ENCODE data around the gene NDUFB8.

NDUFB8 gene

GRCh38 chr10:100535715-100536353 is 6.2 kb upstream of the NDUFB8 start, which contains the start of gene HIF1AN:
TSS of gene HIF1AN (plus strand) at chr10:100535943. CDS start at chr10:100535959, 16 bp downstream.
- DNase-seq = peak; percentile 95 to 99 (median 98)

GRCh38 chr10:100535338-100535714 is 5.7 kb upstream of the NDUFB8 start:
- DNase-seq = no peak

- DNase-seq = no peak
These were observed 5.1 kb upstream of the NDUFB8 start for GRCh38 chr10:100534726-100535125.

- no peak for DNase-seq
These were observed 2.1 kb upstream of the NDUFB8 start for GRCh38 chr10:100531761-100532160.

GRCh38 chr10:100528921-100529474 is 673 bp downstream of the NDUFB8 start:
- DNase-seq = peak; percentile 24 to 43 (median 30)

GRCh38 chr10:100528123-100528886 is 1.4 kb downstream of the NDUFB8 start:
- DNase-seq = peak; percentile 18 to 46 (median 35)

GRCh38 chr10:100524638-100525037 is 5.0 kb downstream of the NDUFB8 start:
- DNase-seq = no peak

GRCh38 chr10:100524206-100524605 is 5.5 kb downstream of the NDUFB8 start:
- DNase-seq = no peak

- DNase-seq = no peak
These were observed 6.7 kb downstream of the NDUFB8 start for GRCh38 chr10:100522945-100523344.

- DNase-seq = no peak
These were observed 7.4 kb downstream of the NDUFB8 start for GRCh38 chr10:100522107-100522801.

- no peak for DNase-seq
These were observed 8.9 kb downstream of the NDUFB8 start for GRCh38 chr10:100520811-100521210.

- no peak for DNase-seq
These were observed 10.2 kb downstream of the NDUFB8 start, which contains the start of gene SEC31B for GRCh38 chr10:100519311-100520051. TSS of gene SEC31B (minus strand) at chr10:100519861. CDS start at chr10:100516952, 2,909 bp downstream.

- DNase-seq = peak; percentile 78 to 80 (median 79)
These were observed 10.9 kb downstream of the NDUFB8 start for GRCh38 chr10:100518761-100519241.

GRCh38 chr10:100516847-100517246 is 12.8 kb downstream of the NDUFB8 start:
- DNase-seq = no peak

GRCh38 chr10:100515612-100516011 is 14.1 kb downstream of the NDUFB8 start:
- DNase-seq = no peak

GRCh38 chr10:100510533-100511308 is 18.9 kb downstream of the NDUFB8 start:
- no peak for DNase-seq

- no peak for DNase-seq
These were observed 20.3 kb downstream of the NDUFB8 start for GRCh38 chr10:100509241-100509840.

- DNase-seq = peak; percentile 60 to 65 (median 62)
These were observed 20.9 kb downstream of the NDUFB8 start for GRCh38 chr10:100508691-100509150.

- DNase-seq = no peak
These were observed 21.4 kb downstream of the NDUFB8 start for GRCh38 chr10:100508266-100508665.

GRCh38 chr10:100507357-100507732 is 22.3 kb downstream of the NDUFB8 start:
- DNase-seq = no peak

Data from suppressor macrophage treated with lipopolysaccharide for 1 hour (primary cell).